GM12878 (cell line): ENCODE data around the gene ARHGEF18. TPM values are rescaled to one million over a fixed set of nuclear protein-coding genes. Genes with fewer than 3 reads are reported as not detected.
A peak's percentile ranks its signal among the peaks of the same experiment; 100 is the strongest.

ENCODE experiments used
- ASH2L ChIP-seq: fragments of 300-600, 200-600 bp; sonication (generic); IDR thresholded peaks from 2 replicates; pipeline ENCODE4 v1.6.1; 2017; ENCODE audit warnings: low read depth, mild to moderate bottlenecking, borderline replicate concordance
- BRCA1 ChIP-seq: IDR thresholded peaks from 2 replicates; pipeline ENCODE4 v1.6.1; 2011; ENCODE audit warnings: low read depth, low read length, improper control_type of control experiment
- CHD2 ChIP-seq: IDR thresholded peaks from 2 replicates; pipeline ENCODE4 v1.6.1; 2011; ENCODE audit warnings: low read depth, low read length, improper control_type of control experiment, borderline replicate concordance
- GABPA ChIP-seq: IDR thresholded peaks from 2 replicates; pipeline ENCODE4 v1.6.1; 2014; ENCODE audit warnings: antibody characterized with exemption, low read depth, mild to moderate bottlenecking, inconsistent platforms
- IKZF2 ChIP-seq, 2 experiments: fragments of 450-650 bp; IDR thresholded peaks; 2 replicates each; pipeline ENCODE4 v1.6.1; 2017; ENCODE audit warnings: mild to moderate bottlenecking in 2 of 2, moderate library complexity in 2 of 2
- IRF4 ChIP-seq: IDR thresholded peaks from 2 replicates; pipeline ENCODE4 v1.6.1; 2011; ENCODE audit warnings: low read depth, low read length
- MEF2B ChIP-seq: fragments of 450-650 bp; IDR thresholded peaks from 2 replicates; pipeline ENCODE4 v1.6.1; 2018; ENCODE audit warnings: mild to moderate bottlenecking, moderate library complexity; ENCODE audit not compliant: partially characterized antibody, poor library complexity, severe bottlenecking
- MTA2 ChIP-seq: fragments of 450-650 bp; IDR thresholded peaks from 2 replicates; pipeline ENCODE4 v1.6.1; 2016; ENCODE audit warnings: low read depth, mild to moderate bottlenecking, moderate library complexity
- NFXL1 ChIP-seq: fragments of 450-650 bp; IDR thresholded peaks from 2 replicates; pipeline ENCODE4 v1.6.1; 2017; ENCODE audit warnings: antibody characterized with exemption, mild to moderate bottlenecking, borderline replicate concordance
- NR2C1 ChIP-seq: fragments of 450-650 bp; IDR thresholded peaks from 2 replicates; pipeline ENCODE4 v1.6.1; 2017; ENCODE audit warnings: antibody characterized with exemption, mild to moderate bottlenecking, moderate library complexity
- NR2C2 ChIP-seq: IDR thresholded peaks from 2 replicates; pipeline ENCODE4 v1.6.1; 2011; ENCODE audit warnings: borderline replicate concordance, low read depth; ENCODE audit not compliant: control insufficient read depth, insufficient read length
- NR2F1 ChIP-seq: fragments of 450-650 bp; conservative IDR thresholded peaks from 2 replicates; pipeline ENCODE4 v1.6.1; 2017; ENCODE audit warnings: mild to moderate bottlenecking
- PBX3 ChIP-seq: IDR thresholded peaks from 2 replicates; pipeline ENCODE4 v1.6.1; 2011; ENCODE audit warnings: mild to moderate bottlenecking, low read depth, low read length, moderate library complexity; ENCODE audit not compliant: insufficient replicate concordance
- PML ChIP-seq: IDR thresholded peaks from 2 replicates; pipeline ENCODE4 v1.6.1; 2012; ENCODE audit warnings: low read length, inconsistent platforms
- POLR2AphosphoS5 ChIP-seq: IDR thresholded peaks from 2 replicates; pipeline ENCODE4 v1.6.1; 2011; ENCODE audit warnings: mild to moderate bottlenecking, low read length, inconsistent platforms
- POU2F2 ChIP-seq: IDR thresholded peaks from 3 replicates; pipeline ENCODE4 v1.6.1; 2011; ENCODE audit warnings: low read depth, mild to moderate bottlenecking, low read length, borderline replicate concordance
- RCOR1 ChIP-seq: conservative IDR thresholded peaks from 2 replicates; pipeline ENCODE4 v1.6.1; 2012; ENCODE audit warnings: low read depth, low read length, improper control_type of control experiment
- RFX5 ChIP-seq: IDR thresholded peaks from 2 replicates; pipeline ENCODE4 v1.6.1; 2011; ENCODE audit warnings: low read depth, low read length, improper control_type of control experiment
- SIX5 ChIP-seq: IDR thresholded peaks from 2 replicates; pipeline ENCODE4 v1.6.1; 2011; ENCODE audit warnings: mild to moderate bottlenecking, low read depth, low read length, moderate library complexity; ENCODE audit not compliant: severe bottlenecking
- SREBF2 ChIP-seq: IDR thresholded peaks from 2 replicates; pipeline ENCODE4 v1.6.1; 2012; ENCODE audit warnings: mild to moderate bottlenecking, low read length
- STAT3 ChIP-seq: IDR thresholded peaks from 2 replicates; pipeline ENCODE4 v1.6.1; 2011; ENCODE audit warnings: low read depth, low read length, improper control_type of control experiment
- SUPT20H ChIP-seq: IDR thresholded peaks from 2 replicates; pipeline ENCODE4 v1.6.1; 2011; ENCODE audit warnings: low read depth, mild to moderate bottlenecking, low read length, moderate library complexity, borderline replicate concordance; ENCODE audit not compliant: control insufficient read depth
- TBL1XR1 ChIP-seq: IDR thresholded peaks from 2 replicates; pipeline ENCODE4 v1.6.1; 2012; ENCODE audit warnings: low read depth, low read length, improper control_type of control experiment
- ZBTB11 ChIP-seq: fragments of 450-650 bp; formaldehyde crosslinking; IDR thresholded peaks from 2 replicates; pipeline ENCODE4 v1.5.0; 2022; ENCODE audit warnings: mild to moderate bottlenecking, missing genetic modification characterization
- ZBTB4 ChIP-seq: fragments of 450-650 bp; formaldehyde crosslinking; IDR thresholded peaks from 2 replicates; pipeline ENCODE4 v1.4.0; 2022; ENCODE audit warnings: mild to moderate bottlenecking, moderate library complexity
- polyA plus RNA-seq, 11 experiments: library from polyadenylated mRNA; depleted of rRNA in 4 of 11; unstranded in 6 of 11; stranded (reverse) in 5 of 11; fragments of >200 nt; fragmentation: Nextera tagmentation in 4 of 11; fragmentation: Illumina TruSeq in 1 of 11; extraction: Ambion mirVana in 4 of 11; extraction: Trizol in 1 of 11; gene quantifications; 1 replicate in 1 of 11; 2 replicates in 10 of 11; pipeline versions ENCODE4 v1.2.1 to v1.2.3, GENCODE V29; 2011 to 2016; ENCODE audit warnings: inconsistent platforms in 2 of 11, missing spikeins in 2 of 11, low read depth in 1 of 11
- total RNA-seq, 4 experiments: library from RNA; depleted of rRNA in 3 of 4; stranded (reverse); fragments of >200 nt in 3 of 4; fragmentation: Illumina TruSeq in 1 of 4; extraction: Trizol in 1 of 4; gene quantifications; 2 replicates each; pipeline versions ENCODE4 v1.2.1 to v1.2.3, GENCODE V29; 2013 to 2021

Gene ARHGEF18
- total and polyA plus RNA-seq, 10 of the 15 experiments (the other 5 are each of a cell fraction or from before 2014, with no cell fraction given), result 0.31 to 32.3 (median 13.4) TPM

GRCh38 chr19:7349231-7349591 lies 474 bp downstream of the ARHGEF18 start (continued):
- TF ChIP-seq ZBTB4 (CRISPR knock-in tag) (no peak), MTA2 (no peak), POU2F2 (no peak), NR2C2 (no peak), RCOR1 (no peak), RFX5 (no peak), PML (no peak), GABPA (no peak), PBX3 (no peak), CHD2 (no peak), IKZF2 (IDR thresholded peaks at IDR 0.05) (0 out of 4 replicates have a peak, but pooled peaks of 1 of the 2 experiments have one; percentile 8), IRF4 (no peak), NR2F1 (peak; percentile 72), SIX5 (no peak), POLR2AphosphoS5 (no peak), MEF2B (peak; percentile 12), ZBTB11 (CRISPR knock-in tag) (no peak), SREBF2 (no peak), ASH2L (no peak), SUPT20H (no peak), TBL1XR1 (no peak), BRCA1 (no peak), NR2C1 (no peak), NFXL1 (no peak), STAT3 (no peak)
